HG03139 (cell line): ENCODE data around the gene EPAS1.

Experiments
- ATAC-seq: cut with Tn5 transposase; IDR thresholded peaks from one replicate; pipeline ENCODE4 v1.9.1; 2021; ENCODE audit not compliant: unreplicated experiment

EPAS1 gene

GRCh38 chr2:46300406-46300832 is 3.2 kb downstream of the EPAS1 start:
- no peak for ATAC-seq

GRCh38 chr2:46302005-46302695 is 4.9 kb downstream of the EPAS1 start:
- no peak for ATAC-seq

DNA sequence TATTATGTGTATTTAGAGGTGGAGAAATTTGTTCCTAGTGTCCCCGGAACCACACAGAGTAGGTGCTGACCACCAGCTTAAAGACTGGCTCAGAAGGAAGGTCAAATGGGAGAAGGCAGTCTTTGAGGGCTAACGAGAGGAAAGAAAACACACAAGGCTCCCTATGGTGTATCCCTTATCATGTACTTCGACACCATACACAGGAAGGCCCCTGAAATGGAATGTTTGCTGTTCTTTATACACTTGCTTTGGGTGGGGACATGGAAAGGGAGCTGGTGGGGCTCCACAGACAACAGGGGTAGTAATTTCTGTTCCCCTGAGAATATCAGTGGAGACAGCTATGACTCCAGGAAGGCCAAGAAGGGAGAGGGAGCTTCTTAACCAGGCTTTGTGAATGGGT is 6.0 kb downstream of the EPAS1 start:
- ATAC-seq, result no peak

GRCh38 chr2:46303822-46304221 is 6.6 kb downstream of the EPAS1 start:
- no peak for ATAC-seq

GRCh38 chr2:46304635-46305034 is 7.4 kb downstream of the EPAS1 start:
- no peak for ATAC-seq

GRCh38 chr2:46305187-46305586 is 8.0 kb downstream of the EPAS1 start:
- ATAC-seq, result no peak

- ATAC-seq, result no peak
These were observed 8.6 kb downstream of the EPAS1 start for GRCh38 chr2:46305767-46306166.

DNA sequence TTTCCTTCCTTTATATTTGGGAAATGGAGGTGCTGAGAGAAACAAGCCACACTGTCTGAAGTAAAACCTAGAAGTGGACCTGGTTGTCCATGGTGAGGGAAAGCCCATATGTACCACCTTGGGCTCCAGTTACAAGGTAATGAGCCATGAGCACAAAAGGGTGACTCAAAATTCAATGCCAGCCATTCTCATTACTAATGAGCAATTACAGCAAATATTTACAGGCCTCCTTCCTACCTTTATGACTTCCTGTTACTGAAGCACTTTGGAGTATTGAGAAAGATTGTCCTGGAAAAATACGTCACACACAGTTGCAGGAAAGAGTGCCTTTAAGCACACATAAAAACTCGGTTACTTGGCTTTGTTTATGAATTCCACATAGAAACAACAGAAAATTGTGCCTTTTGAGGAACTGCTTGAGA is 9.1 kb downstream of the EPAS1 start:
- ATAC-seq, result no peak

DNA sequence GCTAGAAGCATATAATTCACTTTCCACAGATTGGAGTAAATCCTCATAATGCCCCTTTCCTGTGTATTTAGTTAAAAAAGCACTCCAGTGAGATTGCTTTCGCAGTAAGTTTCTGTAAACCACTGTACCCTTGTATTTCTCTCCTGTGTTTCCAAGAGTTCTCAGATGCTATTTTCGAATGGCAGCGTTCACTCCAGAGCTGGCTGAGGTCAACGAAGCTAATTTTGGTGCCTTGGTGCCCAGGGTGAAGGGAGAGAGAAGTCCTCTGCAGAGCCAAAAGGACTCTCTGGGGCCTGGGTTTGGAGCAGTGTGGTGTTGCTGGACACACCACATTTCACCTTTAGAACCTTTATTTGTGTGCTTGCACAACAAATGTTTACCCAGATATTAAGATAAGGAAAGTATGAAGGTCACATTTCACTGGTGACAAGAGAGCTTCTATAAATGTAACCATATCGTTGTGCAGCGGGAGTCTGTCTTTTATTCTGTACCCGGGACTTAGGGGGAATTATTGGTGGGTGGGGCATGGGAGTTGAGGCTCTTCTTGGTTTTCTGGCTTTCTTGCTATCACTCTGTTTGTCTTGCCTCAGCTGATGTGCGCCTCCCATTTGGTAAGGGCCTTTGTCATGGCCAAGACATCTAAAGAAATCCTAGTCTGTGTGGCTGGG is 9.9 kb downstream of the EPAS1 start:
- ATAC-seq, result no peak

DNA sequence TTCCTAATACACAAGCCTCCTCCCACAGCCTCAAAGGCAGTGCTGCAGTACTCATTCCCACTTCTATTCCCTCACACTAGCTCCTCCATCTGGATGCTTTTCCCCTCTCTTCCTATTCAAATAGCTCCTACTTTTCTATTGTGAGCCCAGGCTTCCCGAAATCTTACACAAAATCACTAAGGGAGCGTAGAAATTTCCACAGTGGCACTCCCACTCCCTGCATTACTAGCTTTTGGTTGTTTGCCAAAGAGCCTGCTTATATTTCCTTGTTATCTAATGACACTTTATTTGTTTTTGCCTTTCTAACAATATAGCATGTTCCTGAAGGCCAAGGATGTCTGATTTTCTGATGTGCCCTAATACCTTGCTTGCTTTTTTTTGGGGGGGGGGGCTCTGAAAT is 10.9 kb downstream of the EPAS1 start:
- ATAC-seq, result no peak

GRCh38 chr2:46308629-46309028 is 11.4 kb downstream of the EPAS1 start:
- no peak for ATAC-seq

DNA sequence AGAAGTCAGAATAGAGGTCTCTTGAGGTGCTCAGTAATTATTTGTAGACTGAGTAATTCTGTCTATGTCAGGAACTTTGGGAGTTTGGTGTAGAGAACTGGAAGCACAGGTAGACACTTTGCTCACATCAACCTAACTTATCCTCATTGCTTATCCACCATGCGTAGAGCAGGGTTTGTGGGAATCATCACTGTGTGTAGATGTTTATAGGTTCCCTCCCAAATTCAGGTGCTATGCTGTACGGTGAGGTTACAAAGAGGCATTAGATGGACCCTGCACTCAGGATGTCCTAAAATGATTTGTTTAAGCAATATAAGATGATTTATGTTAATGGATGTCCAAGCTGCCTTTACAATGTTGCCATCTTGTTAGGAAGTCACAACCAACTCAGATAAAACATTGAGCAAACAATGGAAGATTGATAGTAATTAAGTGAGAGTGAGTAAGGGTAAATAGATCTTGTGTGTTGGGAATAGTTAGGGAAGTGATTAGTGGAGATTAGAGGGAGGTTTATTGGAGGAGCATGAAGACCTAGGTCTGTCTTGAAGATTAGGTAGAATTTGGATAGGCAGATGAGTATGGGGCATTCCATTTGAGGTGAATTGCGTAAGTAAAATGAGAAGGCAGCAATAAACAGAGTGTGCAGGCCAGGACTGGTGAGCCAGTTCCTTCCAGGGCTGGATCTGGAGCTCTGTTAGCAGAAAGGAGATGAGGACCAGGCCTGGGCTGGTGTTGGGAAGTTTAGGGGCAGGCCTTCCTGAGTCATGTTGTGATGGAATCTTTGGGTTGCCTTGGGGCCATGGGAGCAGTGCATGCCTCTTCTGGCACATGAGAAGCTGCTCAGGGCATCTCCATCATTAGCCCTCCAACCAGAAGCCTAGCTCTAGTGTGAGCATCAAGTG is 12.1 kb downstream of the EPAS1 start:
- ATAC-seq, result no peak

DNA sequence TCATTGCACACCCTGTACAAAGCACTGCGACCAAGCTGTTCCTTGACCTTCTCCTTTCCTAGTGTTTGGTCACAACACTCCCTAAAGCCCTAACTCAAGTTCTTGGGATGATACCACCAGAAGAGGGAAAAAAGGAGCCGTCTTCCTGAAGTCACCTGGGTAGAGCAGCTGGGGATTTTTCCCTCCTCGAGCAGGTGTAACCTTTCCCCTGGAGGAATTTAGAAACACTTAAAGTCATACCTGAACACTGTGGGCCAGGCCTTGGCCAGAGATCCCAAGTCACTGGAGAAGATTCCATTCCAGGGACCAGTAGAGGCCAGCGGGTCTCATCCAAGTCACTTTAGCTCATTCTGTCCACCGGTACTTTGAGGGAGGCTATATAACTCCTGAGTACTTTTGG is 13.2 kb downstream of the EPAS1 start:
- no peak for ATAC-seq

DNA sequence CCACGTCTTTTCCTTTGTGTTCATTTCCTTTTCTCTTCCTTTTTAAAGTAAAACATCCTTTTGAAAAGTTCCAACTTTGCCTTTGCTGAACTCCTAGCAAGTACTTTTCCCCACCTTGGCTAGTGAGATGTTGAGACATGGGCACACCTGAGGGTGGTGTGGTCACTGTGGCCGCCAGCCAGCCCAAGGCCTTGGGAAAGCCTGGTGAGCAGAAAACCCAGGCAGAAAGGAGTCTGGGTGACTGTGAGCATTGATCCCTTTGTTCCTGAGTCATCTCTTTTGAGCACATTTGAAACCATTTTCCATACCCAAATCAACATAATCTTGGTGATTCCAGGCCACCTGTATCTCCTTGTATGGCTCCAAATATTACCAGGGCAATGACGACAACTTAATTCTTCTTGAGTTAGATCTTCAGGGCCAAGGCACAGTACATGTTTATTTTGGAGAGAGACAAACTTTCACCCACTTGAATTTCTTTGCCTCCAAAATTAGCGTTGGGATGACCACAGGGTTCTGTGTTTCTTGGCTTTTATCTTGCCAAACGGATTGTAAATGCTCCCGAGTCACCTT is 14.5 kb downstream of the EPAS1 start:
- no peak for ATAC-seq

GRCh38 chr2:46313063-46313462 is 15.9 kb downstream of the EPAS1 start:
- ATAC-seq, result no peak

- no peak for ATAC-seq
These were observed 17.0 kb downstream of the EPAS1 start for GRCh38 chr2:46314065-46314835.

- ATAC-seq, result no peak
These were observed 18.1 kb downstream of the EPAS1 start for GRCh38 chr2:46315103-46315890.

- ATAC-seq, result no peak
These were observed 19.9 kb downstream of the EPAS1 start for GRCh38 chr2:46317094-46317486.

- ATAC-seq, result no peak
These were observed 21.6 kb downstream of the EPAS1 start for GRCh38 chr2:46318579-46319460.
